GM21381 (cell line): Measurements from ENCODE around the gene GAK.

Experiments
- ATAC-seq: cut with Tn5 transposase; IDR thresholded peaks from one replicate; pipeline ENCODE4 v1.9.1; 2021; ENCODE audit warnings: mild to moderate bottlenecking, moderate library complexity; ENCODE audit not compliant: unreplicated experiment

GAK gene

DNA sequence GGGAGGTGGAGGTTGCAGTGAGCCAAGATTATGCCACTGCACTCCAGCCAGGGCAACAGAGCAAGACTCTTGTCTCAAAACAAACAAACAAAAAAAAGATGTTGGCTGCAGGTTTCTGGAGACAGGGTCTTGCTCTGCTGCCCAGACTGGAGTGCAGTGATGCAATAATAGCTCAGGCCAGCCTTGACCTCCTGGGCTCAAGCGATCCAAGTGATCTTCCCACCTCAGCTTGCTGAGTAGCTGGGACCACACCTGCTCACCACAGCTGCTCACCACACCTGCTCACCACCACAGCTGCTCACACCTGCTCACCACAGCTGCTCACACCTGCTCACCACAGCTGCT, 76.3 kb downstream of the GAK start:
- ATAC-seq: no peak

DNA sequence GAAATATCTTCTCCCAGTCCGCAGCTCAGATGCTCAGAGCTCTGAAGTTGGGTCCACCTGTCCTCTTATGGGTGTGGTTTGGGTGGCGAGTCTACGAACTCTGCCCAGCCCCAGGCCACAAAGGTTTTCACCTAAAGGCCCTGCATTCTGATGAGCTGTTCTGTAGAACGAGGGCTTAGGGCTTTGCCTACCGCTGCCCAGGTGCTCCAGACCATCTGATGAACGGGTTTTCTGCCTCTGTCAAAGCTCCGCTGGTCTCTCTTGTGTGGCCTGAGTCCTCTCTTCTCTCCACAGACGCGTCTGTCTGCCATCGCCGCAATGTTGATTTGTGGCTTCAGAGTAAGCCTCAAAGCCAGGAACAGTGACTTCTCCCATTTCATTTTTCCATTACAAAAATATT, 77.8 kb downstream of the GAK start:
- no peak for ATAC-seq

DNA sequence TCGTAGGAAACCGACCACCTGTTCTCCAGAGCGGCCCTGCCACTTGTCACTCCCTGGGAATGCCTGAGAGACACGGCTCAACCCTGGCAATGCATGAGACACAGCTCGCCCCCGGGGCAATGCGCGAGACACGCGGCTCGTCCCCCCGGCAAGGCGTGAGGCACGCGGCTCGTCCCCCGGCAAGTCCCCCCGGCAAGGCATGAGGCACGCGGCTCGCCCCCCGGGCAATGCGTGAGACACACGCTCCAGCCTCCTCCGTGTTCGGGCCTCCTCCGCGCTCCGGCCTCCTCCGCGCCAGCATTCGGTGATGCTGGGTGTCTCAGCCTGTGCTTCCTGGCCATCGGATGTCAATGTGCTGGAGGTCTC, 78.7 kb downstream of the GAK start:
- no peak for ATAC-seq

DNA sequence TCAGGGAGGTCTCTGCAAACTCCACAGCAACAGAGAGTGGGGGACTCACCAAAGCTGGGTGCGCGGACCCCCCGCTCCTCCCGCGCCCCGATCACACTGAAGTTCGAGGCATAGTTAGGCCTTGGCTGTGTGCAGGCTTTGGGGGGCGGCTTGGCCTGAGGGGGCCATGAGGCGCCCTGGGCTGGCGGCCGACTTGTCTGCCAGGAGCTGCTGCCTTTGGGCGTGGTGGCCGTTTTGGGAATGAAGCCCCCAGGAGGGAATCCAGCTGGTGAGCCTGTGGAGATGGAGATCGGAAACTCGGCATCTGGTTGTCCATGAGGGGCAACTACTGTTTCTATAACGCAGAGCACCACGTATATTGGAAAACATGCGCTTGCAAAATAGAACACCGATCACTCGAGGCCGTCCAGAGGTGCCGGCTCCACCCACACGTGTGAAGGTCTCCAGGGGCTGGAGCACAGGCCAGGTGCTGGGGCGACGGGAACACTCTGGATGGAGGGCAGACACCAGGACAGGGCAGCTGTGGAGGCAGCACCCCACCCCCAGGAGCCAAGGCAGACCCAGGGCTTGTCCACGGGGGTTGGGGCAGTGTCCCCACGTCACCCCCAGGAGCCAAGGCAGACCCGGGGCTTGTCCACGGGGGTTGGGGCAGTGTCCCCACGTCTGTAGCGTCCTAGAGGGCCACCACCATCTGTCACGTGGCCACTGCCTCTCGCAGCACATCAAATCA, 80.2 kb downstream of the GAK start:
- ATAC-seq: no peak

DNA sequence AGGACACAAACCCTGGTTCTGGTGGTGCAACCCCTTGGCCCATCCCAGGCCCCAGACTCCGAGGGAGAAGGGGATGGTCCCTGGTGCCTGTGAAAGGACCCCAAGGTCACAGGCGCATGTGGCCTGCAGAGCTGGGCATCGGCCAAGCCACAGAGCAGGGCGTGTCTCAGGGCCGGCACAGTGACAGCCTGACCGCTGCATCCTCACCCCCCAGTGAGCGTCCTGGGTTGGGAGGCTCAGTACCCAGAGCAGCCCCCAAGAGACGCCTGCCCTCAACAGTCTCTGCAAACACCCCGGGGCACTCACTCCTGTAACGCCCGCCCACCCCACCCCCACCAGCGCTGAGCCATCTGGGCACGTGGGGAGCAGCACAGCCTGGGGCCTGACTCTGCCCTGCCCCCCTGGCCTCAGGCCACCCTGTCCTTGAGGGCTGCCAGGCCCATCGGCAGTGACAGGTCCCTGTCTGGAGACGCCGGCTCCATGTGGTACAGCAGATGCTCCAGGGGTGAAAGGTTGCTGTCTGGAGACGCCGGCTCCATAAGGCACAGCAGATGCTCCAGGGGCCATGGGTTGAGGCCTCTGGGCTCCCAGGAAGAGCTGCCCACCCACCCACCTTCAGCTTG, 81.7 kb downstream of the GAK start:
- no peak for ATAC-seq

DNA sequence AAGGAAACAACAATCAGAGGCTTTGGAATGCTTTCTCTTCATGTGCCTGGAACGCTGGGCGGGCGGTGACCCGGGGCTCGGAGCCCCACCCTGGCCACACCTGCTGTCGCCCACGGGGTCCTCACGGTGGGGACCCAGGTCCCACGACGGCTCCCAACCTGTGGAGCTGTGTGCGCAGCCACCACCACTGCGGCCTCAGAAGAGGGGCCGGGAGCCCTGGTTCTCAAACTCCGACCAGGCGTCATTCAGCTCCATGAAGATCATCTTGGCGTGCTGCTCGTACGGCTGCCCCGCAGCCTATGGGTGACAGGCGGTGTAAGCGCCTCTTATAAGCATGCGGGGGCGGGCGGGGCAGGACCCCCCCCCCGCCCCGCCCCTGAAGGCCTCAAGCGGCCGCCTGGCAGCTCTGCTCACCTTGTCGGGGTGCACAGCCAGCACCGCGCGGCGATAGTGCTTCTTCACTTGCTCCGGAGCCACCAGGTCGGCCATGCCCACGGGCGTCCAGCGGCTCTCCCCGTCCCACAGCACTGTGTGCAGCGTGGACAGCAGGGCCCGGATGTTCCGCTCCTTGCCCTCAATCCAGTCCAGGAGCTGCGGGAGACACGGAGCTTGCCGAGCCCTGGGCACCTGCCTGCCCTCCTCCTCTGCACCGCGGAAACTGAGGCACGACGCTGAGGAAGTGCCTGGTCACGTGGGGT, 82.5 kb downstream of the GAK start:
- no peak for ATAC-seq

DNA sequence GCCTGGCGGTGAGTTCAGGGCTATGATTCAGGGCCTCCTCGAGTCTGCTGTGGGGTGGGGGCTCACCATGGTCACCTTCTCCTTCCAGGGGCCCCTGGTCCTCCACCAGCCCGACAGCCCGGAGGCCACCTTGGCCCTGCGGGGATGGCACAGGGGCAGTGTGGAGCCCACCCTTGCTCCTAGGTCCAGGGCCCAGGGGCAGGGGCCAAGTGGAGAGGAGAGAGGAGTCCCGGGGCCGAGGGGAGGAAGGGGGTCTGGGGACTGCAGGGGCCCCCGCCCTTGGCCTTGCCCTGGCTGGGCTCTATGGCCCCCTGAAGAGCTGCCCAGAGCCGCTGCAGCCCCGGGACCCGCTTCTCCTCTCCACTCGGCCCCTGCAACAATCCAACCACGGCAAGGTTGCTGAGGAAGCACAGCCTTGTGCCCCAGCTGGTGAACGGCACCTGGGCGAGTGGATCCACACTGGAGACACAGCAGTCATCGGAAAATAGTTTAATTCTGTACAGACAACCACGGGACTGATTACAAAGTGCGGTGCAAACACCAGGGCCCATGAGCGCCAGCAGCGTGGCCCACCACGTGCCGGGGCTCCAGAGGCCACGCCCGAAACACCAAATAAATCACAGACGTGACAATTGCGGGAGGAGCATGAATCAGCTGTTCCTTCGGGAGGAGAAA, 83.2 kb downstream of the GAK start:
- ATAC-seq: no peak

DNA sequence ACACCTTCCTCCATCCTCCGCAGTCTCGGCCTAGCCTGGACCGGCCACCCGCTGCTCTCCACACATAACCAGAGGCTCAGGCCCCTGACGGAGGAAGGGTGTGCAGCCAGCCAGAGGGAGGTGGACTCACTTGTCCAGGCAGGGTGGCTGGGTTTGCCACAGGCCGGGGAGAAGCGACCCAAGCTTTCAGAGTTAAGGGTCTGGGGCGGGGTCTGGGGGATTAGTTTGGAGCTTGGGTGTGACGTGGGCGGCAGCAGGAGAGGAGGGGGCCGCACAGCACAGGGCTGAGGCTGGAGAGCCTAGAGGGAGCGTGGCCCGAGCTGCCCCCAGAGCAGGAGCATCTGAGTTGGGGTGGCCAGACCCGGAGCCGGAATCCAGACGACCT, 83.8 kb downstream of the GAK start:
- no peak for ATAC-seq

DNA sequence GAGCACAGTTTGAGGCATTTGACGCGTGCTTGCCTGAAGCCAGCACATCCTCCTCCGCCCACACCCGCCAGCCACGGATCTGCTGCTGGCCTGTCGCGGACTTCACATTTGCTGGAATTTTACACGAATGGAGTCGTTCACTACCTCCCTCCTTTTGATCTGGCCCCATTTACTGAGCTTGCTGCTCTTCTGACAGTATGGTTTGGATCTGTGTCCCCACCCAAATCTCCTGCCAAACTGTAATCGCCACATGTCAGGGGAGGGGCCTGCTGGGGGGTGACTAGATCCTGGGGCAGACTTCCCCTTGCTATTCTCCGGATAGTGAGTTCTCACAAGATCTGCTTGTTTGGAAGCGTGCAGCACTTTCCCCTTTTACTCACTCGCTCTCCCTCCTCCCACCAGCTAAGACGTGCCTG, 86.3 kb downstream of the GAK start:
- no peak for ATAC-seq

DNA sequence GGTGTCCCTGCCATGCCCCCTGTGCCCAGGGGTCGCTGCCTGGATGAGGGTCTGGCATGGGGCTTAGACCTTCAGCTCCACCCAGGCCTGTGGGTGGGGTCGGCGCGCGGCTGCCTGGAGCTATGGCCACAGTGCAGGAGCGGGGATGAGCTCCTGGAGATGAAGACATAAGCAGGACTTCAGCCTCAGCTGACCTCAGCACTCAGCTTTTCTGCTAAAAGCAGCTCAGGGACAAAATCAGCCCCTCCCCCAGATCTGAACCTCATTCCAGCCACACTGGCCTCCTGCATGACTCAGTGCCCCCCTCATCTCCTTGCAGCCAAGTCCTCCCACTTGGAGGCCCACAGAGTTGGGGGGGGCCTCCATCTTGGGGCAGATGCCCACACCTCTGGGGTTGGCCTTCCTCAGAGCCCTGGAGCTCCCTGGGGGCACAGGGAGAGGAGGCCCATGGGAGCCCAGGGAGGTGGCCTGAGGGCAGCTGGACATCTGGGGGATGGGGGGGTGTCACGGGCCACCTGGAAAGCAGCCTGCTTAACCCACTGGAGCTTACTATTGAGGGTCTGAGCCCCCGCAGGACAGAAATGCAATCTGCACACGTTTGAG, 86.8 kb downstream of the GAK start:
- no peak for ATAC-seq

DNA sequence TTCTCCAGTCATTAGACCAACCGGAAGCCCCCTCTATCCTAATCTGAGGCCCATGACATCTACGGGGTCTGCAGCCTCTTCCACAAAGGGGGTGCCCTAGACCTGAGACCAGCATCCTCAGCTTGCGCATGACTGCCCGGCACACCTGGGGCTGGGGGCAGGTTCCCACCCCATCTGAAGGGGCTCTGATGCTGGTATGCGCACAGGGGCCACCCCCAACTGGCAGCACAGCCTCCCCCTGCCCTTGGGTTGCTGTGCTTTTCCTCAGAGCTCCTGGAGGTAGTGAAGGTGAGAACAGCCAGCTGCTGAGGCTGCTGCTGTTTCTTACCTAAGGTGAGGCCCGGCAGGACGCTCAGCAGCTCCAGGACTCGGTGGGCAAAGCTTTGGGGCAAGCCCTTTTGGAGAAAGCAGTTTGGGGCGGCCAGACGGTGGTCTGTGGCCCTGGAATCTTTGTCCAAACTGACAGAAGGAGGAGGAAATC, 87.3 kb downstream of the GAK start:
- ATAC-seq: no peak

DNA sequence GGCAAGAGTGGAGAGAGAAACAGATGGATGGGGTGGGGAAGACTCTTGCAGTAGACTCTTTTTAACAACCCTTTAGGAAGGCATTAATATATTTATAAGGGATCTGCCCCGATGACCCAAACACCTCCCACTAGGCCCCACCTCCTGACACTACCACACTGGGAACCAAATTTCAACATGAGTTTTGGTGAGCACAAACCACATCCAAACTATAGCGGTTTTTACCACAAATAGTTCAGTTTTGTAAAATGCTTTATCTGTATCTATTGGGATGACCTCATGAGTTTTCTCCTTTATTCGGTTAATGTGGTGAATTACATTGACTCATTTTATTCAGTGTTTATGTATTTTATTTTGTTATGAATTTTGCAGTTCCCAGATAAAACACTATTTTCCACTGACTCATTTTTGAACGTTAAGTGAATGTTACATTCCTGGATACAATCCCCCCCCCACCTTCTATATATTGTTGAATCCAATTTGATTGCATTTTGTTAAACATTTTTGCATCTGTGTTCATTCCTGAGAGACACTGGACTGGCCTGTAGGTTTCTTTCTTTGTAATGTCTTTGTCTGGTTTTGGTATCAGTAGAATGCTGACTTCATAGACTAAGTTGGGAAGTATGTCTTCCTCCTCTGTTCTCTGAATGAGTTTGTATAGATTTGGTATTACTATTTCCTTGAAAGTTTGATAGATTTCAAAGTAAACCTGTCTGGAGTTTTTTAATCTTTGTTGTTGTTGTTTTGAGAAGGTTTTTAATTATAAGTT, 92.3 kb downstream of the GAK start:
- ATAC-seq: no peak

DNA sequence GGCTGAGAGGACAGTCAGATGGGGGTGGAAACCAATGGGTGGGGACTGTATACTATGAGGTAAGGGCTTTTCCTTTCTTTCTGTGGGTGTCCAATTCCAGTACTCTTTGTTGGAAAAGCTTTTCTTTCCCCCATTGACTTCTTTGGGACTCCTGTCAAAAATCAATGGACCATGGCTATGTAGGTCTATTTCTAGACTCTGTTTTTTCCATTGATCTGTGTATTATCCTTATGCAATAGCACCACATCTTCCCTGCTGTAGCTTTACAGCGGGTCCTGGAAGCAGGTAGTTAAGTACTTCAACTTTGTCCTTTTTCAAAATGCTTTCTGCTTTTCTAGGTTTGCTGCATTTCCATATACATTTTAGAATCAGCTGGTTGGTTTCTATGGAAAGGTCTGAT, 94.3 kb downstream of the GAK start:
- ATAC-seq: no peak

DNA sequence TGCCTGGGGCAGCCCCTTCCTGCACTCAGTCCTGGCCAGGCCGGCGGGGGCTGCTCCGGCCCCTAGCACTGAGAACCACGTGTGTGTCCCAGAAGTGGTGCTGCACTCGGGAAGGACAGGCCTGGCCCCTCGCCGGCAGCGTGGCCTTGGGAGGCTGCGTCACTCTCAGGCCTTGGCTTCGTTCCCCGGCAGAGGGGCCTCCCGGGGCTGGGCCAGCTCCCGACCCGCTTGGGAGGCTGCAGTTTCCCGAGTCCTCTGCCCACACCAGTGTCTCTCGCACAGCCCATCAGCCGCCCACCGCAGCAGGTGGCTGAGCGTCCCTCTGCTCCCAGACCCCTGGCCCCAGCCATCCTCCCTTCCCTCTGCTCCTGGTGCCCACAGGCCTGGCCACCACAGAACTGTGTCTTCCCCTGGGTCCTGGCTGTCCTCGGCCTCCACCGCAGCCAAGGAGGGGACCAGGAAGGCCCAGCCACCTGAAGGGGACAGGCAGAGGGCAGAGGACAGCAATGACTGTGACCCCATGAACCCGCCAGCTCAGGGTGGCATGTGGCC, 95.3 kb downstream of the GAK start:
- ATAC-seq: no peak

DNA sequence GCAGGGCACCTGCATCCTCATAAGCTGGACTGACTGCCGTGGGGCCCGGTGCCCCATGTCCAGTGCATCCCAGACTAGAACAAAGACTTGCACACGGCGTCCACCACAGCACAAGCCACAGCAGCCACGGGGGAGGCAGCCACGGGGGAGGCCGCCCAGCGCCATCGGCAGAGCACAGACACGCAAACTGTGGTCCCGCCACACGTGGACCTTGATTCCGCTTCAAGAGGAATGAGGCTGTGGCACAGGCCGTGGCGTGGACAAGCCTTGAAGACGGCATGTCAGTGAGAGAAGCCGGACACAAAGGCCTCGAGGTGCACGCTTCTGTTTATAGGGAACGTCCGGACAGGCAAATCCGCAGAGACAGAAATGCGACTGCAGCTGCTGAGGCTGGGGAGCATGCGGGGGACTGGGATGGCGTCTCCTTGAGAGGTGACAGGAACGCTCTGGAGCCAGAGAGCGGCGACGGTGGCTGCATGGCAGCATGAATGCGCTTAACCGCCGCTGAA, 96.1 kb downstream of the GAK start:
- ATAC-seq: no peak

DNA sequence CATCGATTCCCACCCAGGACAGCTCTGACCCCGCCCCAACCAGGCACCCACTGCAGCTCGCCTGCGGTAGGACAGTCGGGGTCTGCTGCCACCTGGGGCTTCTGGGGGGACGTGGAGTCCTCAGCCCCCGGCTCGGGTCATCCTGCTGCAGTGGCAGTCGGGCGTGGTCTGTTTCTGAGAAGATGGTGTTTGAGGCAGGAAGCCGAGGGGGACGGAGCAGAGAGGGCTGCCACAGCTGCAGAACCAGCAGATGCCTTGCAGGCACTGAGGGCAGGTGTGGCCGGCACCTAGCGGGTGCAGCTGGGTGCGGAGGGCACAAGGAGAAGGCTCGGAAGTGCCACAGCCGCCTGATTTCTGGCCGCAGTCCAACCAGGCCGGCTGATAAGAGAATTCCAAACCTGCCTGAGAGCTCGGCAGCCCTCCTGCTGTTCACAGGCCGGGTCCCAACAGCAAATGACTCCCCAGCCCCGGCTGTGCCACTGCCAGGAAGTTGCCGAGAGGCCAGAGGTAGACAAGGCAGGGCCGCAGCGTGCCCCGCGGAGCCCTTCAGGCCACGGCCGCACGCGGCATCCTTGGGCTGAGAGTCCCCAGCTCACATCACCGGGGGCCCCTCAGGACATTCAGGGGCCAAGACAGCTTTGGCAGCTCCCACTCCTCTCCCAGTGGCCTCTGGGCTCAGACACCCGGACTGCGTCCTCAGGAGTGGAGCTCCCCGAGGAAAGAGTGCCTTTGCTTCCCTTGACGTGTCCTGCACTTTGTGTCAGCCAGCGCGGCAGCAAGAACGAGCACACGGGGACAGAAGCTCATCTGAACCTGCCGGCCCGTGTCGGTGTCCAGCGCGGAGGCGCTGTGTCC, 96.7 kb downstream of the GAK start:
- ATAC-seq: no peak

DNA sequence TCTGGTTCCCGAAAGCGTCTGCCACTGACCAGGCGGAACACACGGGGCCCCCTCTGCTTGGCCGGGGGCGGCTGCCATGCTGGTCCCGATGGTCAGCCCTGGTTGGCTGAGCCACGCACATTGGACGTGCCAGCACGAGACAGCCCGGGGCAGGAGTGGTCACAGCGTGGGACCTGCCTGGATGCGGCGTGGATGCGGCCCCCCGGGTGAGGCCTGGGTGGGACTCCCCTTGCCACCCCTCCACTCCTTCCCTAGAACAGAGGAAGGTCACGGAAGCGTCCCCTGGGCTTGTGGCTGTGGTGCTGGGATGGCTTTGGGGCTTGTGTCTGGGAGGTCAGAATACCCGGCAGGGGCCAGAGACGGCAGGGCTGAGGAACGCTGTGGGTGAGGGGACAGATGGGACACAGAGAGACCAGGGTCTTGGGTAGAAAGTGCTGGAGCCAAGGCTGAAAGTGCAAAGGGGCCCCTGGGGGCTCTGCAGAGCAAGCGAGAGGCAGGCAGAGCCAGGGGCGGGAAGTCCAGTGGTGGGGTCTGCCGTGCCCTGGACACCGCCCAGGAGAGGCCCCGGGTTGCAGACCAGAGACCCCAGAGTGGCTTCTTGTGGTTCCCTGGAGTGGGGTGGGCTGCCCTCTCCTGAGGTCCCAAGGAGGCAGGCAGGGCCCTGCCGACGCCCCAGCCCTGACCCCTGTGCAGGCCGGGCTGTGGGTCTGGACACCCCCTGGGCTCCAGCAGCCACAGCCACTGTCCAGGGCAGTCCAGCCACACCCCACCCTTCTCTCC, 97.6 kb downstream of the GAK start:
- no peak for ATAC-seq

DNA sequence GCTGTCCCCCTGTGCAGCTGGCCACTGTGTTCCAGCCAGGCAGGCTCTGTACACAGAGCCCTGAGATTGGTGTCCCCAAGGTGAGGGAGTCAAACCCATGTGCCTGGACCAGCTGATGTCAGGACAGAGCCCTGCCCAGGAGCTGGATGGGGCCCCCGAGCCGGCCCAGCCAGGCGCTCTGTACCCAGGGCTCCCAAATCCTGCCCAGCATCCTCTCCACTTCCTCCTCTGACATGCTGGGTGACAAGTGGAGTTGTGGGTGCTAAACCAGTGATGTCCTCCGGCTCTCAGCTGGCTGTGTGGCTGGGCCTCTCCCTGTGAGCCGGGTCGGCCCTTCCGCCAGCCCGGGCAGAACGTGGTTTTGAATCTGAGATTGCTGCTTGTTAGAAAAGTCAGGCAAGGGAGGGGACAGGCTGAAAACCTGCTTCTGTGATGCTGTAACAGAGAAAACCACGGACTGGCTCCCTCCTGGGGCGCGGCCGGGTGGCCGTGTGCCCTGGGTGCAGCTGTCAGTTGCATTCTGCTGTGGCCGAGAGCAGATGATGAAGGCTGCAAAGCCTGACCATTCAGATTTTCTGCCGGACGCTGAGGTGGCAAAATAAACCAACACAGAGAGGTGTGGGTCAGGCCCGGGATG, 98.3 kb downstream of the GAK start:
- ATAC-seq: no peak
